A549 (cell line): Measurements from ENCODE around the gene CDK17. TPM values are rescaled to one million over a fixed set of nuclear protein-coding genes. Genes with fewer than 3 reads are reported as not detected.

ENCODE experiments used
- ATAC-seq, 2 experiments: fragments of 200-7000 bp in 1 of 2; fragments of >200 bp in 1 of 2; cut with Nextera tagmentation in 1 of 2; cut with Tn5 transposase in 1 of 2; 3 replicates each; pipeline versions ENCODE4 v1.8.0 to v1.9.1; 2018 to 2020; ENCODE audit warnings: mild to moderate bottlenecking in 1 of 2, moderate library complexity in 1 of 2
- CTCF ChIA-PET: fragments of 300-600 bp; sonication (Branson Sonifier 250); formaldehyde crosslinking; extraction: SDS; loops from one replicate; lab custom pipeline; 2021; ENCODE audit warnings: antibody characterized with exemption, inconsistent platforms; lab: Yijun Ruan, JAX
- POLR2A ChIA-PET: fragments of 350-600 bp; formaldehyde crosslinking; extraction: SDS; loops from one replicate; lab custom pipeline; 2021; ENCODE audit warnings: antibody characterized with exemption, inconsistent platforms; lab: Yijun Ruan, JAX
- DNase-seq, 2 experiments: peaks; one replicate each; pipeline versions ENCODE4 v3.0.0 to v3.0.0-alpha.2; 2011 to 2016; ENCODE audit warnings: low read depth in 1 of 2, low spot score in 1 of 2
- FAIRE-seq: peaks from 2 replicates; lab custom pipeline; 2011; peaks lifted over from hg19 to GRCh38; lab: Jason Lieb, UNC
- H3K27ac ChIP-seq, 2 experiments: fragments of >200 bp; sonication (Bioruptor Twin); formaldehyde crosslinking; 3 replicates each; pipeline ENCODE4 v1.5.1; 2016 to 2017
- H3K4me1 ChIP-seq: fragments of >200 bp; sonication (Bioruptor Twin); formaldehyde crosslinking; 3 replicates; pipeline ENCODE4 v1.6.1; 2016
- H3K4me2 ChIP-seq: fragments of >200 bp; sonication (Bioruptor Twin); formaldehyde crosslinking; 3 replicates; pipeline ENCODE4 v1.6.1; 2016
- H3K4me3 ChIP-seq: fragments of >200 bp; sonication (Bioruptor Twin); formaldehyde crosslinking; 3 replicates; pipeline ENCODE4 v1.5.1; 2016
- H3K9me3 ChIP-seq: fragments of >200 bp; sonication (Bioruptor Twin); formaldehyde crosslinking; 3 replicates; pipeline ENCODE4 v1.6.1; 2016
- ATOH8 ChIP-seq: fragments of 250-450 bp; sonication (Bioruptor Pico); IDR thresholded peaks from 2 replicates; pipeline ENCODE4 v1.5.0; 2020; ENCODE audit warnings: low read depth, mild to moderate bottlenecking, moderate library complexity
- CBX2 ChIP-seq: fragments of 200-600 bp; sonication (generic); IDR thresholded peaks from 2 replicates; pipeline ENCODE4 v1.6.1; 2016; ENCODE audit warnings: low read depth, mild to moderate bottlenecking, borderline replicate concordance
- CBX8 ChIP-seq: fragments of 200-600 bp; sonication (generic); IDR thresholded peaks from 2 replicates; pipeline ENCODE4 v1.6.1; 2016
- CEBPB ChIP-seq, 2 experiments: fragments of >200 bp in 1 of 2; sonication (Bioruptor Twin) in 1 of 2; formaldehyde crosslinking in 1 of 2; IDR thresholded peaks; 2 replicates each; pipeline ENCODE4 v1.6.1; 2012 to 2016
- CHD2 ChIP-seq: fragments of 150-350 bp; IDR thresholded peaks from 2 replicates; pipeline ENCODE4 v1.6.1; 2014; ENCODE audit warnings: low read length; ENCODE audit not compliant: partially characterized antibody
- CHD4 ChIP-seq: fragments of 200-600 bp; sonication (generic); IDR thresholded peaks from 2 replicates; pipeline ENCODE4 v1.6.1; 2016; ENCODE audit warnings: antibody characterized with exemption, mild to moderate bottlenecking, borderline replicate concordance
- EHF ChIP-seq: fragments of 250-450 bp; sonication (Bioruptor Pico); IDR thresholded peaks from 2 replicates; pipeline ENCODE4 v1.5.0; 2020; ENCODE audit warnings: mild to moderate bottlenecking
- ELK1 ChIP-seq: fragments of 150-350 bp; IDR thresholded peaks from 2 replicates; pipeline ENCODE4 v1.6.1; 2014; ENCODE audit warnings: low read depth, mild to moderate bottlenecking, low read length
- EP300 ChIP-seq, 2 experiments: fragments of >200 bp; sonication (Bioruptor Twin); formaldehyde crosslinking; IDR thresholded peaks; 2 replicates in 1 of 2; 3 replicates in 1 of 2; pipeline ENCODE4 v1.6.1; 2016 to 2017
- ESRRA ChIP-seq: fragments of 150-350 bp; IDR thresholded peaks from 2 replicates; pipeline ENCODE4 v1.6.1; 2014; ENCODE audit warnings: mild to moderate bottlenecking, low read length, borderline replicate concordance
- FOXS1 ChIP-seq: fragments of 250-450 bp; sonication (Bioruptor Pico); IDR thresholded peaks from 2 replicates; pipeline ENCODE4 v1.5.0; 2020; ENCODE audit warnings: mild to moderate bottlenecking, moderate library complexity
- HDAC2 ChIP-seq: fragments of 200-600 bp; sonication (generic); IDR thresholded peaks from 2 replicates; pipeline ENCODE4 v1.6.1; 2016
- HOXA7 ChIP-seq: fragments of 250-450 bp; sonication (Bioruptor Pico); IDR thresholded peaks from 2 replicates; pipeline ENCODE4 v1.5.0; 2020; ENCODE audit warnings: mild to moderate bottlenecking, moderate library complexity
- JUN ChIP-seq, 2 experiments: fragments of >200 bp; sonication (Bioruptor Twin); formaldehyde crosslinking; IDR thresholded peaks; 2 replicates in 1 of 2; 3 replicates in 1 of 2; pipeline ENCODE4 v1.6.1; 2016 to 2017
- MAZ ChIP-seq: fragments of 150-350 bp; IDR thresholded peaks from 2 replicates; pipeline ENCODE4 v1.6.1; 2014; ENCODE audit warnings: antibody characterized with exemption, low read depth, low read length, borderline replicate concordance
- MYC ChIP-seq: IDR thresholded peaks from 2 replicates; pipeline ENCODE4 v1.6.1; 2012; ENCODE audit warnings: mild to moderate bottlenecking, inconsistent platforms, low read length, improper control_type of control experiment, borderline replicate concordance
- PHF8 ChIP-seq: fragments of 200-600 bp; sonication (generic); IDR thresholded peaks from 2 replicates; pipeline ENCODE4 v1.6.1; 2016; ENCODE audit warnings: low read depth, mild to moderate bottlenecking, antibody characterized with exemption, moderate library complexity, borderline replicate concordance
- POLR2A ChIP-seq: IDR thresholded peaks from 2 replicates; pipeline ENCODE4 v1.6.1; 2012; ENCODE audit warnings: mild to moderate bottlenecking, low read length
- RAD21 ChIP-seq, 2 experiments: fragments of >200 bp in 1 of 2; sonication (Bioruptor Twin) in 1 of 2; formaldehyde crosslinking in 1 of 2; IDR thresholded peaks in 1 of 2; conservative IDR thresholded peaks in 1 of 2; 2 replicates in 1 of 2; 3 replicates in 1 of 2; pipeline ENCODE4 v1.6.1; 2012 to 2018; ENCODE audit warnings: inconsistent platforms in 1 of 2
- RCOR1 ChIP-seq: fragments of 150-350 bp; IDR thresholded peaks from 2 replicates; pipeline ENCODE4 v1.6.1; 2014; ENCODE audit warnings: antibody characterized with exemption, low read length, low read depth
- RNF2 ChIP-seq: fragments of 200-600 bp; sonication (generic); IDR thresholded peaks from 2 replicates; pipeline ENCODE4 v1.6.1; 2016; ENCODE audit warnings: low read depth, mild to moderate bottlenecking, antibody characterized with exemption, moderate library complexity, borderline replicate concordance
- SMC3 ChIP-seq: fragments of >200 bp; sonication (Bioruptor Twin); formaldehyde crosslinking; IDR thresholded peaks from 3 replicates; pipeline ENCODE4 v1.6.1; 2018; ENCODE audit warnings: inconsistent platforms
- SREBF2 ChIP-seq: fragments of 450-650 bp; IDR thresholded peaks from 2 replicates; pipeline ENCODE4 v1.6.1; 2014; ENCODE audit warnings: mild to moderate bottlenecking, moderate library complexity
- USF2 ChIP-seq: fragments of 450-650 bp; IDR thresholded peaks from 2 replicates; pipeline ENCODE4 v1.6.1; 2014; ENCODE audit warnings: antibody characterized with exemption
- ZC3H11A ChIP-seq: fragments of 450-650 bp; IDR thresholded peaks from 2 replicates; pipeline ENCODE4 v1.6.1; 2014; ENCODE audit warnings: antibody characterized with exemption, mild to moderate bottlenecking
- ZNF302 ChIP-seq: fragments of 250-450 bp; sonication (Bioruptor Pico); IDR thresholded peaks from 2 replicates; pipeline ENCODE4 v1.9.0; 2021; ENCODE audit warnings: inconsistent platforms, mild to moderate bottlenecking, moderate library complexity
- ZSCAN20 ChIP-seq: fragments of 250-450 bp; sonication (Bioruptor Pico); IDR thresholded peaks from 2 replicates; pipeline ENCODE4 v1.8.0; 2022; ENCODE audit warnings: mild to moderate bottlenecking, moderate library complexity
- WGBS: methylation state at CpG from one replicate; pipeline ENCODE4 v1.1.6; 2017; ENCODE audit errors: missing lambda C conversion rate; 5-methylcytosine and 5-hydroxymethylcytosine counted together
- polyA plus RNA-seq, 4 experiments: library from polyadenylated mRNA; depleted of rRNA in 3 of 4; stranded (reverse); fragments of >200 nt; fragmentation: RNase III in 1 of 4; extraction: RNeasy Plus Mini Kit Qiagen cat#74134 plus additional on column Dnase treatment in 1 of 4; gene quantifications; 2 replicates in 3 of 4; 3 replicates in 1 of 4; pipeline ENCODE4 v1.2.3, GENCODE V29; 2011 to 2017
- TF ChIP-seq, protein P1 (sequence below): fragments of >200 bp; sonication (Bioruptor Twin); formaldehyde crosslinking; IDR thresholded peaks from 3 replicates; pipeline ENCODE4 v1.6.1; 2016

The CDK17 gene
- polyA plus RNA-seq, 2 of the 4 experiments (the other 2 are of a cell fraction), result 11.4 to 43.5 TPM

- H3K9me3 ChIP-seq, result no peaks in the 10 kb centered on the region
- CTCF ChIA-PET, result interaction anchor here (0.6 to 1.0 kb wide), 2 partner anchors 12 to 97 kb away, joined by 3 to 4 read pairs; partner anchors contain the start of gene CDK17
- TF ChIP-seq CEBPB (IDR thresholded peaks at IDR 0.05) (no peak), RCOR1 (no peak), MAZ (no peak), ESRRA (no peak), CBX2 (no peak), EHF (CRISPR knock-in tag) (no peak), RAD21 (conservative IDR thresholded peaks at IDR 0.05 in 1 of 2, IDR thresholded peaks at IDR 0.05 in 1 of 2) (no peak), HDAC2 (no peak), CHD2 (no peak), SREBF2 (no peak)
- TF ChIP-seq, all 56 proteins: peak for 0
- 80% methylated on average over 2 of the region's 2 CpGs for WGBS
- Histone ChIP-seq H3K4me2 (no peak overlapping the region), H3K4me1 (peaks cover 25% of the 10 kb centered on the region; the same call in 2 of the 3 replicates), H3K27ac (no peak overlapping the region), H3K4me3 (no peak overlapping the region)
- FAIRE-seq (no peak), DNase-seq (no peak), ATAC-seq (no peak)
- POLR2A ChIA-PET, result no interaction called here
Measured at GRCh38 chr12:96302687-96303310, 97.4 kb downstream of the CDK17 start.

DNA sequence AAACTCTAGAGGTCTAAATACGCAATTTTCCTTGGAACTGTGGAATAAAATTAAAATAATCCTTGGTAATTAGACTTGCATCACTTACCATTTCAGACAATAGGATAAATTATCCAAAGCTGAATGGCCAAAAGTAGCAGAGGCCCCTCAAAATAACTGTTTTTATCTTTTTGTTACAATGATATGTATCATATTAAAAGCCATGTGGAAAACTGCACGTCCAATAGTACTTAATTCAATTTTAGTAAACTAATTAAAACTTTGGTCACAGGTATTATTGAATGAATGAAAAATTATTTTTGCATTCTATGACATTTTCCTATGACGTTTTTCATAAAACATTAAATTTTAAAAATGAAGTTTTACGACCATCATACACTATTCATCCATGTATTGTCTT lies 98.5 kb downstream of the CDK17 start:
- POLR2A ChIA-PET, result interaction anchor here (0.6 kb wide), 1 partner anchor 9 kb away, joined by 4 read pairs; no protein-coding TSS in a partner anchor
- Histone ChIP-seq H3K9me3 (no peaks in the 10 kb centered on the region), H3K4me2 (no peak overlapping the region), H3K4me1 (peaks cover 25% of the 10 kb centered on the region; the same call in 2 of the 3 replicates), H3K4me3 (no peak overlapping the region), H3K27ac (no peak overlapping the region)
- TF ChIP-seq ELK1, result no peak
- no peak for TF ChIP-seq ZSCAN20 (CRISPR knock-in tag)
- TF ChIP-seq, protein P1, sequence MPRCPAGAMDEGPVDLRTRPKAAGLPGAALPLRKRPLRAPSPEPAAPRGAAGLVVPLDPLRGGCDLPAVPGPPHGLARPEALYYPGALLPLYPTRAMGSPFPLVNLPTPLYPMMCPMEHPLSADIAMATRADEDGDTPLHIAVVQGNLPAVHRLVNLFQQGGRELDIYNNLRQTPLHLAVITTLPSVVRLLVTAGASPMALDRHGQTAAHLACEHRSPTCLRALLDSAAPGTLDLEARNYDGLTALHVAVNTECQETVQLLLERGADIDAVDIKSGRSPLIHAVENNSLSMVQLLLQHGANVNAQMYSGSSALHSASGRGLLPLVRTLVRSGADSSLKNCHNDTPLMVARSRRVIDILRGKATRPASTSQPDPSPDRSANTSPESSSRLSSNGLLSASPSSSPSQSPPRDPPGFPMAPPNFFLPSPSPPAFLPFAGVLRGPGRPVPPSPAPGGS, result no peak
- TF ChIP-seq CBX2, result no peak
- no peak for TF ChIP-seq ZNF302
- TF ChIP-seq HOXA7 (CRISPR knock-in tag), result no peak
- TF ChIP-seq POLR2A, result no peak
- TF ChIP-seq PHF8, result no peak
- no peak for TF ChIP-seq ESRRA
- FAIRE-seq (no peak), ATAC-seq (no peak), DNase-seq (no peak)
- CTCF ChIA-PET, result interaction anchor here (0.7 kb wide), 1 partner anchor 1636 kb away, joined by 3 read pairs; no protein-coding TSS in a partner anchor
- 93% methylated on average over 4 of the region's 4 CpGs for WGBS

GRCh38 chr12:96300064-96300463 lies 100.2 kb downstream of the CDK17 start:
- peak overlapping the region; percentile 1; the same call in 1 of the 3 replicates for H3K4me2 ChIP-seq
- peaks cover 26% of the 10 kb centered on the region; the same call in 2 of the 3 replicates for H3K4me1 ChIP-seq
- no peak for ATAC-seq
- FAIRE-seq, result no peak
- 50% methylated on average over 5 of the region's 5 CpGs for WGBS
- CTCF ChIA-PET, result interaction anchor here (0.8 kb wide), 1 partner anchor 20 kb away, joined by 3 read pairs; no protein-coding TSS in a partner anchor
- DNase-seq, result peak in 1 of 2 experiments; percentile 4
- H3K4me3 ChIP-seq, result no peak overlapping the region
- no peaks in the 10 kb centered on the region for H3K9me3 ChIP-seq
- POLR2A ChIA-PET, result no interaction called here
- no peak overlapping the region for H3K27ac ChIP-seq
- TF ChIP-seq ELK1 (no peak), MYC (no peak), RNF2 (no peak), SMC3 (no peak), ZC3H11A (no peak), USF2 (no peak), JUN (IDR thresholded peaks at IDR 0.05) (no peak), FOXS1 (CRISPR knock-in tag) (no peak), CBX8 (no peak), RCOR1 (no peak), CHD4 (no peak), CBX2 (no peak), ATOH8 (no peak), EP300 (IDR thresholded peaks at IDR 0.05) (no peak), ZNF302 (no peak)
